T47D (cell line): ENCODE data around the gene ANKFN1.

ENCODE experiments used
- DNase-seq, 2 experiments: peaks; one replicate each; pipeline versions ENCODE4 v3.0.0 to v3.0.0-alpha.2; 2011 to 2012; ENCODE audit warnings: low read depth in 1 of 2, low spot score in 1 of 2
- JUND ChIP-seq: IDR thresholded peaks from 2 replicates; pipeline ENCODE4 v1.6.1; 2012; ENCODE audit warnings: low read depth
- in situ Hi-C: cut with HindIII; loops from 2 replicates; pipeline ENCODE4 v1.10.0; 2016; ENCODE audit warnings: low sequenced_read_pairs, low pct_unique_long_range_greater_than_20kb

The ANKFN1 gene

DNA sequence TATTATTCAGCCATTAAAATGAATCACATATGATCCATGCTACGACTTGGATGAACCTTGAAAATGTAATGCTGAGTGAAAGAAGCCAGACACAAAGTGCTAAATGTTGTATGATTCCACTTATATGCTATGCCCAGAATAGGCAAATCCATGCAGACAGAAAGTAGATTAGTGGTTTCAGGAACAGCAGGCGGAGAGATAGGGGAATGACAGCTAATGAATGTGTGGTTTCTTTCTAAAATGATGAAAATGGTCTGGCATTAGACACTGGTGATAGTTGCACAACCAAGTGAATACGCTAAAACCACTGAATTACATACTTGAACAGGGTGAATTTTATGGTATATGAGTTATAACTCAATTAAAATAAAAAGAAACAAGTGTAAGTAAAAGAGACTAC lies 318.4 kb downstream of the ANKFN1 start:
- TF ChIP-seq JUND = no peak
- no peak for DNase-seq
- in situ Hi-C loops = no loop called here

DNA sequence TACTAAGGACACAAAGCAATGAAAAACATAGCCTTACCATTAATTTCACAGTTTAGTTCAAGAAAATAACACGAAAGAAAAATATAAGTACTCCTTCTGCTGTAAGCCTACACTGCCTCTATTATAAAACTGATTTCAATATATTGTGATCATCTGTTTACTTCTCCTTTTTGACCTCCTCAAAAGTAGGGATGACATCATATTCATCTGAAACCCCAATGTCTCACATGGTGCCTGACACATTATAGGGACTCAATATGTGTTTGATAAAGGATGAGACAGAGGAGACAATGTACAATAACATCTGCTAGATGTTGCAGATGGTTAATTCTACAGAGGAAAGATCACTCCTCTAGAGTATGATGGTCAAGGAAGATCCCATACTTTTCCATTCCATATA lies 321.8 kb downstream of the ANKFN1 start:
- in situ Hi-C loops = no loop called here
- TF ChIP-seq JUND = no peak
- DNase-seq = no peak

DNA sequence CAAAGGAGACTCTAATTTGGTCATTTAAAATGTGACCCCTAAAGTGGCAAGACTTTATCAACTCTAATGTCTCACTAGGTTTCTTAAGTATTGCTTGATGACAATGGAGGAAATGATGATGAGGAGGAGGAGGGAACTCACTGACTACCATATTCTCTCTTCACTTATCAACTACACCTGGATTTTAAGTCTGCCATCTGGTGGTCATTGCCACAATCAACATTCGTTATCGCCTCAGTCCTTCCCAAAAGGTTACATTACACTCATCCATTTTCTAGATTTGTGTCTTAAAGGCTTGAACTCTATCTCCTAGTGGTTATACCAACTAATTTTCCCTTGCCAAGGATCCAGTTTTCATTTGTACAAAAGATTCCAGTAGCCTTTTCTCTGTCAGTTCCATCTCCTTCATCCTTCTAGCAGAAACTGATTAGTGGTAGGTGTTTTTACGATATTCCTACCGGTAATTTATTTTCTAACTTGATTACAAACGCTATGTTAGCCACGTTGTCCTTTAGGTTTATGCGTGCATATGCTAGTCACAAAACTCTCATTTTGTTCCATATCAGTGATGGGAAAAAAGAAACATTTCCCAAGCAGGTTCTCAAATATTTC lies 325.7 kb downstream of the ANKFN1 start:
- in situ Hi-C loops = no loop called here
- DNase-seq = peak; percentile 15 to 61
- TF ChIP-seq JUND = no peak

DNA sequence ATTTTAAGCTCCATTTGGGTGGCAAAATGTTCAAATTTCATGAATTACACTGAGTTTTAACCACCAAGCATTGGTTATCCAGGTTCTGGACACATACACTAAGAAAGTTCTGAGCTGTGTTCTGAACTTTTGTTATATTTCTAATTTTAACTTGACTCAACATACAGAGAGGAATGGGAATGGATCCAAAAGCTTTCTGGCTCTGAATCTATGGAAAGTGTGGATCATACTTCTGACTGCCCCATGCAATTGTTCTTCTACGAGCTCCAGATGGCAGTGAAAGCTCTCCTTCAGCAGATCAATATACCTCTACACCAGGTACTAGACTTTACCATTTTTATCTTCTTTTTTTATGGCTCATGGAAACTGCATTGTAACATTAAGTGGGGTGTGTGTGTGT lies 327.2 kb downstream of the ANKFN1 start:
- no peak for TF ChIP-seq JUND
- in situ Hi-C loops = no loop called here
- DNase-seq = no peak

DNA sequence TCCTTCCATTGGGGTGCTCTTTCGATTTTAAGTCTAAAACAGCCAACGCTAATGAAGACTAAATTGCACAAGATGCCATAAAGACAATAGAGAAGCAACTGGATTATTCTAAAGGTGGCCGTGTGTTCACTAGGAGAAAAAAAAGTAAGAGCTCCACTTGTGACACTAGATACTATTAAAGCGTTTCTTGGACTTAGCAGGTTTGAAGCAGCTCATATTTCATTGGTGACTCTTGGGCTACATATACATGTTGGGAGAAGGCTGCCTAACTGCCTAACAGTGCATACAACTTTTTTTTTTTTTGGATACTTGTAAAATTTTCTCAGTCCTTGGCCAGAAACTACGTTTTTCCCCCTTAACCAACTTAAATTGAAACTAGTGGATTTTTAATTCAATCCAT lies 328.4 kb downstream of the ANKFN1 start:
- no peak for DNase-seq
- no peak for TF ChIP-seq JUND
- in situ Hi-C loops = no loop called here

DNA sequence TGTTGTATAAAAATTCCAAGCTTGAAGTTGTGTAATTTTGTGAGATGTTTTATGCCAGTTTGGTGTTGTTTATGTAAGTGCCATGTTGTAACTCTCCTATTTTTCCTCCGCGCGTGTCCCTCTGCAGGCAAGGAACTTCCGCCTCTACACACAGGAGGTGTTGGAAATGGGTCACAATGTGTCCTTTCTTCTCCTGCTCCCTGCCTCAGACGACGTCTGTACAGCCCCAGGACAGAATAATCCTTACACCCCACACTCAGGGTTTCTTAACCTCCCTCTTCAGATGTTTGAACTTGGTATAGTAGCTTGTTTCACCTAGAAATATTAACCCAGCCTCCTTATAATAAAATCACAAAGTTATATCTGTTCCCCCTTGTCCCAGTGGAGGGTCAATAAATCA lies 329.0 kb downstream of the ANKFN1 start:
- no peak for DNase-seq
- in situ Hi-C loops = no loop called here
- no peak for TF ChIP-seq JUND

DNA sequence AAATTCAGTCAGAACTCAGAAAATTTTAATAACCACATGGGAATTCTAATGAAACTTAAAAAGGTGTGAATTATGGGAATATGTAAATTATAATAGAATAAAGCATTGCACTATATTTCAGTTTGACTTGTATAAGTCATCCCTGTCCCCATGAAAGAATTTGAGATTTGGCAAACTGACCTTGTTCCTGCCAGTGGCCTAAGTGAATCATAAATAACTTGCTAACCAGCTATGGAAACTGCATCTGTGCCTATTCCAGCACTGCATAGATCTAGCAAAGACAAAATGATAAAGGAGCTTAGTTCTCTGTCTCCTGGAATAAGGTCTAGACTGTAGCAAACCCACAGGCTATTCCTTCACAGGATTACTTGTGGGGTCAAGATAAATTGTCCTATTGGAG lies 333.5 kb downstream of the ANKFN1 start:
- DNase-seq = no peak
- in situ Hi-C loops = no loop called here
- TF ChIP-seq JUND = no peak

DNA sequence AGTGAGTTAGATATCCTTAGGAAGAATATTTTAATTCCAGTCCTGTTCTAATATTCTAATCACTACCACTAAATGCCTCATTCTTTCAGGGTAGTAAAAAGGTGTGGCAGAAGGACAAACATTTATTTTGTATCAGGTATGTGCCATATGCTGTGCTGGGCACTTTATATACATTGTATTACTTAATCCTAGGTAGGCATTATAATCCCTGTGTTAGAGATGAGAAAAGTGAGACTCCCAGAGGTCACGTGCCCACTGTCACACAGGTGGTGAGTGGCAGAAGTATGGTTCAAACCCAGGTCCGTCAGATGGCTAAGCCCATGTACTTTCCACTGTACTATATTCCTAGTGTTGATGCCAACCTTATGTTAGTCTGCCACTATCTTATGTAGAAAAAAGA lies 335.5 kb downstream of the ANKFN1 start:
- DNase-seq = no peak
- in situ Hi-C loops = no loop called here
- TF ChIP-seq JUND = no peak

DNA sequence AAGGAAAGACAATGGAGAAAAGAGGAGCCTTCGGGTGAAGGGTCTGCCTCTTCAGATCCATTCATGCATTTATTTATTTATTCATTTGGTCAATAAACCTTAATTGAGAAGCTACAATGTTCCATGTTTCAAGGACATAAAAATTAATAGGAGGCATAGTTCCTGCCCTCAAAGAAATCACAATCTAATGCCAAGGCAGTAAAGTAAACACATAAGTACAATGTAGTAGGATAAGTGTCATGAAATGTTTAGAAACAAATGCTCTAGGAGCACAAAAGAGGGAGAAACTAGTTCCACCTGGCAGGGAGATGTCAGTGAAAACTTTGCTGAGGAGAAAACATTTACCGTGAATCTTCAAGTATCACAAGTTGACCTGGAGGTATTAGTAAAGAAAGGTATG lies 336.7 kb downstream of the ANKFN1 start:
- peak in 1 of 2 experiments; percentile 17 for DNase-seq
- in situ Hi-C loops = no loop called here
- no peak for TF ChIP-seq JUND

DNA sequence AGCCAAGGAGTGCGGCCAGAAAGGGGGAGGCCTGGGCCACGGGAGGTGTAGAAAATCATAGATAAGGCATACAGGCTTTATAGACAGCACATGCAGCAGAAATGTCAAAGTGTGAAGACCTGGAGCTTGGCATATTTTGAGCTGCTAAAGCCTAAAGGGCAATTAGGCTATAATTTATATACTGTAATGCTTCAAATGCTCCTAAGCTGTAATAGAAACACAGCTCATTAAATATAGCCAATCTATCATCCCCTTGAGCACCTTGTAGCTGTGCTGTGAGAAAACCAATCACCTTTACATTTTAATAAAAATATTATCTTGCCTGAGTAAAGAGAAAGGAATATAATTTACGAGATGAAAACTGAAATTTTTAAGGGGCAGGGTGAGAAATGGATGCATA lies 342.3 kb downstream of the ANKFN1 start:
- no peak for TF ChIP-seq JUND
- in situ Hi-C loops = no loop called here
- DNase-seq = no peak

DNA sequence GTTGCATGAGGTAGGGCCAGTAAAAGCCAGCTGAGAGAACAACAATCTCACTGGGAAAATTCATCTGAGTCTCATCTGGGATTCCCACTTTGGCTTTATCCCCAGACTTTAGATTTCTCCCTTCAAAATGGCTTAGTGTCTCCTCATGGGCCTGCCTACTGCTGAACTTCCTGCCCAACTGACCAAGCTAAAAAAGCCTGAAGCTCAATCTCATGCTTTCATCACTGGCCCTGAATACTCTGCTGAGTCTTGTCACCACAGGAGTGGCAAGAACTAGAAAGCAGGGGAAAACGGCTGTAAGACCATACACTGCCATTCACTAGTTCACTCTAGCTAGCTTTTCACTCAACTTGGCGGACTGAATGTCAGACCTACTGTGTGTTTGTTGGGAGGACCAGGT lies 343.9 kb downstream of the ANKFN1 start:
- in situ Hi-C loops = no loop called here
- DNase-seq = no peak
- no peak for TF ChIP-seq JUND

DNA sequence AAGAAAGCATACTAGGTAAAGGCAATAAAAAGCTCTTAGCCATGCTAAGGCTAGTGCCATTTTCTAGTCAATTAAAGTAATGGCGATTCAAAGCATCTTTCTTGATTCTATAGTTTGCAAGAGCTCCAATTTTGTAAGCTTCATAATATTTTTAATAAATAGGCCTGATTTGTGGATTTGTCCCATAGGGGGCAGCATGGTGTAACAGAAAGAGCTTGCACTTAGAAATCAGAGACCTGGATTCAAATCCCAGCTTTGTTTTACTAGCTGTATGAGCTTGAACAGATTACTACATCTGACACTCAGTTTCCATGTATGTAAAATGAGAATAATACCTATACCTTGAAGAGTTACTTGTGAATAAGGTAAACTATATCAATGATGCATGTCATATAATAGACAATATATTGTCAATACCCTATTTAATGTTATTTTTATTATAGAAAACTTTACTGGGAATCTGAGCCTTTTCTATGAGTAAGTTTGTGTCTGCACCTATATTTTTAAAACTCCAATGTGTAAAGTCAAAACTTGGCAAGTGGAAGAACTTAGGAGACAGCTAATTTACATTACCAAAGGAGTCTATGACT lies 346.6 kb downstream of the ANKFN1 start:
- in situ Hi-C loops = no loop called here
- TF ChIP-seq JUND = no peak

DNA sequence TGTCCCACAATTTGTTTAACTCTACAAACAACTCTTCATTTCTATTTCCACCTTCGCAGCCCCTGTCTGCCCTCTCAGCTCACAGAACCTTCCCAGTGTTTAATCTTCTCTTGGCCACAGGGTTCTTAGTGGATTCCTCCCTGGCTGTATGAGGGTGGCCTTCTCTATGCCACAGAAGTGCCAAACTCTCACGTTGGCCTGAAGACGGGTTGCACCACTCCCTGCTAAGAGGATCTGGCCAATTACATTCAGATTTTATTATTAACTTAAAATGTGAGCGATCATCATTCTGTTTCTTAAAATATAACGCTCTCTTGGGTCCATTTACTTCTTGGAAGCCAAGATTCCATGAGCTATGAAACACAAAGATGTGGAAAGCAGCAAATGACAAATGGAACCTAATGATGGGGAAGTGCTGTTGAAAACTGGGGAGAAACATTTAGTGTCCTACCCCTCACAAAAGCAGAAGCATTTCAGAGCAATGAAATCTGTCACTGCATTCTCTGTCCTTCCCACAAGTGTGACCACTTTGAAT lies 348.9 kb downstream of the ANKFN1 start:
- no peak for TF ChIP-seq JUND
- DNase-seq = no peak
- in situ Hi-C loops = no loop called here

More for the DNA sequence above, 346.6 kb downstream of the ANKFN1 start:
- peak in 1 of 2 experiments; percentile 65 for DNase-seq
